A204.1 (cell line): ENCODE results near the gene DAB1.
"Not testable (repeated sequence)": the region's sequence is repeated elsewhere in the genome, so short reads cannot be mapped to it uniquely, and the experiment has no call there.

ENCODE experiments used
- FAIRE-seq: peaks from 2 replicates; lab custom pipeline; 2012; peaks lifted over from hg19 to GRCh38; lab: Jason Lieb, UNC

Gene DAB1

GRCh38 chr1:57270927-57271698 lies 152.7 kb downstream of the DAB1 start:
- no peak for FAIRE-seq

- FAIRE-seq: no peak
Measured at GRCh38 chr1:57269630-57270225, 154.1 kb downstream of the DAB1 start.

- FAIRE-seq: no peak
Measured at GRCh38 chr1:57265104-57265503, 158.8 kb downstream of the DAB1 start.

GRCh38 chr1:57262472-57262871 lies 161.4 kb downstream of the DAB1 start:
- FAIRE-seq: no peak

- no peak for FAIRE-seq
Measured at GRCh38 chr1:57258557-57259325, 165.1 kb downstream of the DAB1 start.

- FAIRE-seq: no peak
Measured at GRCh38 chr1:57255945-57256344, 167.9 kb downstream of the DAB1 start.

- no peak for FAIRE-seq
Measured at GRCh38 chr1:57254022-57254421, 169.8 kb downstream of the DAB1 start.

GRCh38 chr1:57252597-57253294 lies 171.1 kb downstream of the DAB1 start:
- FAIRE-seq: no peak

GRCh38 chr1:57250021-57250420 lies 173.8 kb downstream of the DAB1 start:
- no peak for FAIRE-seq

- no peak for FAIRE-seq
Measured at GRCh38 chr1:57249511-57249910, 174.3 kb downstream of the DAB1 start.

GRCh38 chr1:57248830-57249229 lies 175.0 kb downstream of the DAB1 start:
- FAIRE-seq: no peak

- FAIRE-seq: no peak
Measured at GRCh38 chr1:57238233-57238781, 185.6 kb downstream of the DAB1 start.

- no peak for FAIRE-seq
Measured at GRCh38 chr1:57235730-57236510, 187.9 kb downstream of the DAB1 start.

GRCh38 chr1:57234459-57234858 lies 189.4 kb downstream of the DAB1 start:
- no peak for FAIRE-seq

- FAIRE-seq: no peak
Measured at GRCh38 chr1:57232500-57232899, 191.4 kb downstream of the DAB1 start.

GRCh38 chr1:57229998-57230397 lies 193.9 kb downstream of the DAB1 start:
- no peak for FAIRE-seq

GRCh38 chr1:57229076-57229475 lies 194.8 kb downstream of the DAB1 start:
- FAIRE-seq: no peak

- no peak for FAIRE-seq
Measured at GRCh38 chr1:57222801-57223200, 201.1 kb downstream of the DAB1 start.

- FAIRE-seq: no peak
Measured at GRCh38 chr1:57222307-57222706, 201.6 kb downstream of the DAB1 start.

- FAIRE-seq: not testable (repeated sequence)
Measured at GRCh38 chr1:57220905-57221304, 203.0 kb downstream of the DAB1 start.

- FAIRE-seq: no peak
Measured at GRCh38 chr1:57218487-57219079, 205.3 kb downstream of the DAB1 start.
